Uterus (tissue), 2 donors: ENCODE results near the gene SPDYE2B.
"Not testable (repeated sequence)": the region's sequence is repeated elsewhere in the genome, so short reads cannot be mapped to it uniquely, and the experiment has no call there.

Source experiments
- CTCF ChIP-seq, 4 experiments: fragments of 200-600 bp in 2 of 4; fragments of 450-650 bp in 2 of 4; sonication (generic) in 2 of 4; IDR thresholded peaks; one replicate each; pipeline ENCODE4 v1.5.1; 2016 to 2019; ENCODE audit warnings: antibody characterized with exemption in 4 of 4, mild to moderate bottlenecking in 2 of 4, moderate library complexity in 1 of 4
- POLR2A ChIP-seq, 2 donors: fragments of 450-650 bp; IDR thresholded peaks; one replicate each; pipeline ENCODE4 v1.6.1; 2016; ENCODE audit warnings: antibody characterized with exemption in 2 of 2, mild to moderate bottlenecking in 1 of 2, moderate library complexity in 1 of 2

- TF ChIP-seq POLR2A, CTCF (IDR thresholded peaks at IDR 0.05): not testable (repeated sequence)
Observed at GRCh38 chr7:102642691-102643090, 7.4 kb upstream of the SPDYE2B start, which contains the start of gene UPK3BL1.
